ENCODE results near the gene PMM2.
"Not testable (repeated sequence)": the region's sequence is repeated elsewhere in the genome, so short reads cannot be mapped to it uniquely, and the experiment has no call there.

PMM2 gene

DNA sequence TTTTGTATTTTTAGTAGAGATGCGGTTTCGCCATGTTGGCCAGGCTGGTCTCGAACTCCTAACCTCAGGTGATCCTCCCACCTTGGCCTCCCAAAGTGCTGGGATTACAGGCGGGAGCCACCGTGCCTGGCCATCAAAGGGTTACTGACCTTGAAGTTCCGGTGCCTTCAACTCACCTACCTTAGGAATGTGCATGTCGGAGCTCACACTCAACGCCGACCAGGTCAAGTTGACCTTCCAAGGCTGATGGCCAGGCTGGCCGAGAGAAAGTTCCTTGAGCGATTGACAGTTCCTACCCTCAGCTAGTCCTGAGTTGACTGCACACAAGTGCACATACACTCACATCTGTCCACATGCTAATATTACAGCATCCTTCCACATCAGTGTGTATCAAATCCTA is 11.3 kb upstream of the PMM2 start:
- not testable (repeated sequence) for H3K9me3 ChIP-seq (ENCODE audit: insufficient read depth, low read depth, low read length); H4K12ac ChIP-seq (ENCODE audit: low read depth, low read length); H2AFZ ChIP-seq (ENCODE audit: insufficient read depth, low read length, poor library complexity); H3K4me3 ChIP-seq (ENCODE audit: low read depth, low read length); H3K36me3 ChIP-seq (ENCODE audit: control insufficient read depth in 1 of 2, insufficient read depth in 2 of 2, low read length in 2 of 2); H3K9ac ChIP-seq (ENCODE audit: low read length); H2BK120ac ChIP-seq (ENCODE audit: insufficient read depth, low read length, poor library complexity); H2BK12ac ChIP-seq (ENCODE audit: low read length); H2AK5ac ChIP-seq (ENCODE audit: low read length); H3K4me1 ChIP-seq (ENCODE audit: control insufficient read depth in 1 of 2, insufficient read depth in 2 of 2, low read length in 2 of 2); H3K79me2 ChIP-seq (ENCODE audit: control insufficient read depth, insufficient read depth, low read length, poor library complexity); H2BK5ac ChIP-seq (ENCODE audit: low read depth, low read length, poor library complexity); H4K91ac ChIP-seq (ENCODE audit: low read depth, low read length); H3K79me1 ChIP-seq (ENCODE audit: low read length); H4K8ac ChIP-seq (ENCODE audit: low read depth, low read length); H3K18ac ChIP-seq (ENCODE audit: low read length); H3K4ac ChIP-seq (ENCODE audit: low read depth, low read length); H3K14ac ChIP-seq (ENCODE audit: low read length); H3K4me2 ChIP-seq (ENCODE audit: low read length); H3K23ac ChIP-seq (ENCODE audit: low read length); H3K27ac ChIP-seq (ENCODE audit: low read depth, low read length); H3K27me3 ChIP-seq (ENCODE audit: insufficient read depth, low read length); DNase-seq
- no CpG with 5 or more reads among the region's 11 CpGs for WGBS (ENCODE audit: extremely low coverage, insufficient coverage, insufficient read length)

DNA sequence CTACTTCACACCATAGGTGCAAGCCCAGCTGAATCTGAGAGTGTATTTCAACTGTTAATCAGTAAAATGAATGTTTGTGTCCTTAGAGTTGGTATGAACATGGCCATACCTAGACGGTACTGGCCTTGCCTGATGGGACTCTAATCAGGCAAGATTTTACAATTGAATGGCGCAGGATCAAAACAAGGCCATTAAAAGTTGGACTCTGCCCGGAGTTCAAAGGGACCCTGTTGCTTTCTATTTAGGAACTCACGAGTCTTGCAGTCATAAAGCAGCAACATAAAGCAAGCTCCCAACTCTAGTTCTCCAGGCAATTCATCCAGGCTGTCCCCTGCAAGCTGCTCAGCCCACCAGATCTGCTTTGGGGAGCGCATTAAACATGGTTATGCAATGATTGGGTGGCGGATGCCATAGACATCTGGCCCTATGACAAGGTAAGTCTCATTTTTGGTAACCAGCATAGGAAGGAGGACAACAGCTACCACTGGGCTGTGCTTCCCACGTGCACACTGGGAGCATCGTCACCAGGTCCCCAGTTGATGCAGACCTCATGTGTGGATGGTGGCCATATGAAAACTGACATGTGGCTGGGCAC is 9.0 kb upstream of the PMM2 start:
- no peaks in the 10 kb centered on the region for H3K4me1 ChIP-seq (ENCODE audit: control insufficient read depth in 1 of 2, insufficient read depth in 2 of 2, low read length in 2 of 2)
- H3K36me3 ChIP-seq (ENCODE audit: control insufficient read depth in 1 of 2, insufficient read depth in 2 of 2, low read length in 2 of 2) = no peaks in the 10 kb centered on the region
- no peak overlapping the region for H3K14ac ChIP-seq (ENCODE audit: low read length)
- H2BK120ac ChIP-seq (ENCODE audit: insufficient read depth, low read length, poor library complexity) = no peak overlapping the region
- no peak for DNase-seq
- H2BK12ac ChIP-seq (ENCODE audit: low read length) = no peak overlapping the region
- no peak overlapping the region for H3K4me2 ChIP-seq (ENCODE audit: low read length)
- no peak overlapping the region for H3K27ac ChIP-seq (ENCODE audit: low read depth, low read length)
- no peak overlapping the region for H3K18ac ChIP-seq (ENCODE audit: low read length)
- no peak overlapping the region for H3K9ac ChIP-seq (ENCODE audit: low read length)
- no peak overlapping the region for H4K12ac ChIP-seq (ENCODE audit: low read depth, low read length)
- H3K79me2 ChIP-seq (ENCODE audit: control insufficient read depth, insufficient read depth, low read length, poor library complexity) = no peaks in the 10 kb centered on the region
- no peak overlapping the region for H3K4ac ChIP-seq (ENCODE audit: low read depth, low read length)
- no peak overlapping the region for H2AK5ac ChIP-seq (ENCODE audit: low read length)
- no peak overlapping the region for H3K4me3 ChIP-seq (ENCODE audit: low read depth, low read length)
- no peak overlapping the region for H2BK5ac ChIP-seq (ENCODE audit: low read depth, low read length, poor library complexity)
- no peak overlapping the region for H4K8ac ChIP-seq (ENCODE audit: low read depth, low read length)
- H3K79me1 ChIP-seq (ENCODE audit: low read length) = no peaks in the 10 kb centered on the region
- H3K27me3 ChIP-seq (ENCODE audit: insufficient read depth, low read length) = no peaks in the 10 kb centered on the region
- no peak overlapping the region for H4K91ac ChIP-seq (ENCODE audit: low read depth, low read length)
- WGBS (ENCODE audit: extremely low coverage, insufficient coverage, insufficient read length) = no CpG with 5 or more reads among the region's 8 CpGs
- H3K23ac ChIP-seq (ENCODE audit: low read length) = no peak overlapping the region
- peaks cover 2% of the 10 kb centered on the region for H3K9me3 ChIP-seq (ENCODE audit: insufficient read depth, low read depth, low read length)
- no peak overlapping the region for H2AFZ ChIP-seq (ENCODE audit: insufficient read depth, low read length, poor library complexity)

DNA sequence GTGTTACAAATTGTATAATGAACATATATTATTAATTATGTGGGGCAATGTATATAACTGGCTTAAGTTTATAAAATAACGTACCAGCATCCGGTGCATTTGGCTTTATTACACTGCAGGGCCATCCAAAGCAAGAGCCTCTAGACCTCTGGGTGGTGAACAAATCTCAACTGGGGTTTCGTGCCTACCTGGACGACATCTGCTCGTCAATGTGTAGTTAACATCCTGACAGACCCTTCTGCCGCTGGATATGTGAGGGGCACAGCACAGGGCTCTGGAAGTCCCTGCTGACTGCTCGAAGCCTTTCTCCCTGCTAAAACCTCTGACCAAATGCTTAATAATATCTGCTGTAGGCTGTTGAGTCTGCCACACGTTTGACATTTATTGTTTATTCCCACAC is 2.5 kb upstream of the PMM2 start:
- H4K91ac ChIP-seq (ENCODE audit: low read depth, low read length) = no peak overlapping the region
- no peak overlapping the region for H2AFZ ChIP-seq (ENCODE audit: insufficient read depth, low read length, poor library complexity)
- H3K4ac ChIP-seq (ENCODE audit: low read depth, low read length) = no peak overlapping the region
- H3K79me1 ChIP-seq (ENCODE audit: low read length) = peaks cover 5% of the 10 kb centered on the region
- DNase-seq = no peak
- no peak overlapping the region for H4K8ac ChIP-seq (ENCODE audit: low read depth, low read length)
- H3K9me3 ChIP-seq (ENCODE audit: insufficient read depth, low read depth, low read length) = no peaks in the 10 kb centered on the region
- H2BK12ac ChIP-seq (ENCODE audit: low read length) = no peak overlapping the region
- H3K14ac ChIP-seq (ENCODE audit: low read length) = no peak overlapping the region
- H3K79me2 ChIP-seq (ENCODE audit: control insufficient read depth, insufficient read depth, low read length, poor library complexity) = peaks cover 20% of the 10 kb centered on the region
- H3K4me3 ChIP-seq (ENCODE audit: low read depth, low read length) = peak overlapping the region; percentile 49
- H3K4me2 ChIP-seq (ENCODE audit: low read length) = no peak overlapping the region
- no peaks in the 10 kb centered on the region for H3K27me3 ChIP-seq (ENCODE audit: insufficient read depth, low read length)
- H3K18ac ChIP-seq (ENCODE audit: low read length) = no peak overlapping the region
- H3K9ac ChIP-seq (ENCODE audit: low read length) = no peak overlapping the region
- H2BK120ac ChIP-seq (ENCODE audit: insufficient read depth, low read length, poor library complexity) = no peak overlapping the region
- H3K4me1 ChIP-seq (ENCODE audit: control insufficient read depth in 1 of 2, insufficient read depth in 2 of 2, low read length in 2 of 2) = peaks cover 0 to 7% of the 10 kb centered on the region in 2 experiments
- peaks cover 2 to 5% of the 10 kb centered on the region in 2 experiments for H3K36me3 ChIP-seq (ENCODE audit: control insufficient read depth in 1 of 2, insufficient read depth in 2 of 2, low read length in 2 of 2)
- no peak overlapping the region for H4K12ac ChIP-seq (ENCODE audit: low read depth, low read length)
- no peak overlapping the region for H3K27ac ChIP-seq (ENCODE audit: low read depth, low read length)
- H2AK5ac ChIP-seq (ENCODE audit: low read length) = no peak overlapping the region
- no peak overlapping the region for H3K23ac ChIP-seq (ENCODE audit: low read length)
- no CpG with 5 or more reads among the region's 8 CpGs for WGBS (ENCODE audit: extremely low coverage, insufficient coverage, insufficient read length)
- H2BK5ac ChIP-seq (ENCODE audit: low read depth, low read length, poor library complexity) = no peak overlapping the region

DNA sequence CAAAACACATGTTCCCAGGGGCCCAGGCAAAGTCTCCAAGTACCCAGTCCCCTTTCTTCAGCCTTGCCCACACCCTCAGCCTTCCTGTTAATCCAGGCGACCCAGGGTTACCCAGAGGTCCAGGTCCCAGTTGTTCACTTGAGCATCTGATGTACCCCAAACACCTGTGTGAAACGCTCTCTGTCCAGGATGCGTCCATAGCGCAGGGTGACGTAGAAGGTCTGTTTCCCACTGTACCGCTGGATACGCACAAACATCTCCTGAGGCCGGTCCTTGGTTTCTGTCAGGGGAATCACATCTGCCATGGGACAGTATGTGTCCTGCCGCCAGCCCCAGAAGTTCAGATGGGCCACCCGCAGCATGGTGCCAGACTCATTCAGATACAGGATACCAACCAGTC is 1.8 kb upstream of the PMM2 start:
- H3K79me1 ChIP-seq (ENCODE audit: low read length) = peaks cover 5% of the 10 kb centered on the region
- H4K8ac ChIP-seq (ENCODE audit: low read depth, low read length) = no peak overlapping the region
- H3K14ac ChIP-seq (ENCODE audit: low read length) = no peak overlapping the region
- no peak overlapping the region for H2AK5ac ChIP-seq (ENCODE audit: low read length)
- peaks cover 2 to 5% of the 10 kb centered on the region in 2 experiments for H3K36me3 ChIP-seq (ENCODE audit: control insufficient read depth in 1 of 2, insufficient read depth in 2 of 2, low read length in 2 of 2)
- no peak overlapping the region for H4K12ac ChIP-seq (ENCODE audit: low read depth, low read length)
- DNase-seq = no peak
- no peak overlapping the region for H3K9ac ChIP-seq (ENCODE audit: low read length)
- no peak overlapping the region for H2AFZ ChIP-seq (ENCODE audit: insufficient read depth, low read length, poor library complexity)
- H3K79me2 ChIP-seq (ENCODE audit: control insufficient read depth, insufficient read depth, low read length, poor library complexity) = peaks cover 20% of the 10 kb centered on the region
- H3K27ac ChIP-seq (ENCODE audit: low read depth, low read length) = no peak overlapping the region
- no peaks in the 10 kb centered on the region for H3K9me3 ChIP-seq (ENCODE audit: insufficient read depth, low read depth, low read length)
- H3K23ac ChIP-seq (ENCODE audit: low read length) = no peak overlapping the region
- H2BK12ac ChIP-seq (ENCODE audit: low read length) = no peak overlapping the region
- no peak overlapping the region for H4K91ac ChIP-seq (ENCODE audit: low read depth, low read length)
- H3K18ac ChIP-seq (ENCODE audit: low read length) = no peak overlapping the region
- no peak overlapping the region for H3K4me2 ChIP-seq (ENCODE audit: low read length)
- no peaks in the 10 kb centered on the region for H3K27me3 ChIP-seq (ENCODE audit: insufficient read depth, low read length)
- H3K4me3 ChIP-seq (ENCODE audit: low read depth, low read length) = no peak overlapping the region
- H3K4me1 ChIP-seq (ENCODE audit: control insufficient read depth in 1 of 2, insufficient read depth in 2 of 2, low read length in 2 of 2) = peaks cover 0 to 7% of the 10 kb centered on the region in 2 experiments
- no peak overlapping the region for H3K4ac ChIP-seq (ENCODE audit: low read depth, low read length)
- no peak overlapping the region for H2BK120ac ChIP-seq (ENCODE audit: insufficient read depth, low read length, poor library complexity)
- no peak overlapping the region for H2BK5ac ChIP-seq (ENCODE audit: low read depth, low read length, poor library complexity)
- WGBS (ENCODE audit: extremely low coverage, insufficient coverage, insufficient read length) = no CpG with 5 or more reads among the region's 10 CpGs
